ENCODE data around the gene MMP24OS.
"Not testable (repeated sequence)": the region's sequence is repeated elsewhere in the genome, so short reads cannot be mapped to it uniquely, and the experiment has no call there.

Gene MMP24OS

DNA sequence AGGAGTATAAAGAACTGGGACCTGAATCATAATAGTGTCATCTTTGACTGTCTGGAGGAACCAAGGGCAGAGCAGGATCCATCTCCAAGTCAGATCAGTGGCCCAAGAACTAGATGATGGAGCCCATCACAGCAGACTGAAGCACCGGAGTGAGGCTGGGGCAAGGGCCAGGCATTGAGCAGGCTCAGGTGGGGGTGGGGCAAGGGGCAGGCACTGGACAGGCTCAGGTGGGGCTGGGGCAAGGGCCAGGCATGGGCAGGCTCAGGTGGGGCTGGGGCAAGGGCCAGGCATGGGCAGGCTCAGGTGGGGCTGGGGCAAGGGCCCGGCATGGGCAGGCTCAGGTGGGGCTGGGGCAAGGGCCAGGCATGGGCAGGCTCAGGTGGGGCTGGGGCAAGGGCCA, 25.3 kb downstream of the MMP24OS start:
- FAIRE-seq; DNase-seq (ENCODE audit: low spot score): not testable (repeated sequence)

DNA sequence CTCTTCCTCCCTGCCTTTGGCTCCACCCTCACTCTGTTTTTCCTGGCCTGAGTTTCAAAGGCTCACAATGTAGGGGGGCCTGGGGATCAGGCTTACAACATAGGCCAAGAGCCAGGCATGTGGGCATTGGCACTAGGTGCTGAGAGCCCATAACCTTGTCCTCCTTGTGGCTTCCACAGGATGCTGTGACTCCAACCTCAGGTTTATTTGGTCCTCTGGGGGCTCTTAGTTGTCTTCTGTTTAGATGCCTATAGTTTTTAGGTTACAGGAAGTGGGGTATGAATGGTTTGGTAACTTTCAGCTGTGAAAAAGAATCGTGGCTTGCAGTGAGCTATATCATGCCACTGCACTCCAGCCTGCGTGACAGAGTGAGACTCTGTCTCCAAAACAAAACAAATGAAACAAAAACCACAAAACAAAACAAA, 25.9 kb downstream of the MMP24OS start:
- DNase-seq (ENCODE audit: low spot score), result no peak
- FAIRE-seq, result no peak

DNA sequence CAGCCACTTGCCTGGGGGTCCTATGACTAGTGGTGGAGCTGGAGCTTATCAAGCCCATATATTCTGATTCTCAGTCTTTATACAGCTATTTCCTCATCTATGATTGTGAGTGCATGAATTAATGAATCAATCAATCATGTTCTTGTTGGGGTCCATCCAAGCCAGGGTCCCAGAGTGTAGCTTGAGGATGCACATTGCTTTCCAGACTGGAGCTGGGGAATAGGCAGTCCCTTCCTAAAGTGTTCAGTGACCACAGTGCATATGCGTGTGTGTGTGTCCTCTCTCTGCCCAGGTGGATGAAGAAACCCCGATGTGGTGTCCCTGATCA, 26.3 kb downstream of the MMP24OS start:
- DNase-seq (ENCODE audit: low spot score) (no peak), FAIRE-seq (no peak)

DNA sequence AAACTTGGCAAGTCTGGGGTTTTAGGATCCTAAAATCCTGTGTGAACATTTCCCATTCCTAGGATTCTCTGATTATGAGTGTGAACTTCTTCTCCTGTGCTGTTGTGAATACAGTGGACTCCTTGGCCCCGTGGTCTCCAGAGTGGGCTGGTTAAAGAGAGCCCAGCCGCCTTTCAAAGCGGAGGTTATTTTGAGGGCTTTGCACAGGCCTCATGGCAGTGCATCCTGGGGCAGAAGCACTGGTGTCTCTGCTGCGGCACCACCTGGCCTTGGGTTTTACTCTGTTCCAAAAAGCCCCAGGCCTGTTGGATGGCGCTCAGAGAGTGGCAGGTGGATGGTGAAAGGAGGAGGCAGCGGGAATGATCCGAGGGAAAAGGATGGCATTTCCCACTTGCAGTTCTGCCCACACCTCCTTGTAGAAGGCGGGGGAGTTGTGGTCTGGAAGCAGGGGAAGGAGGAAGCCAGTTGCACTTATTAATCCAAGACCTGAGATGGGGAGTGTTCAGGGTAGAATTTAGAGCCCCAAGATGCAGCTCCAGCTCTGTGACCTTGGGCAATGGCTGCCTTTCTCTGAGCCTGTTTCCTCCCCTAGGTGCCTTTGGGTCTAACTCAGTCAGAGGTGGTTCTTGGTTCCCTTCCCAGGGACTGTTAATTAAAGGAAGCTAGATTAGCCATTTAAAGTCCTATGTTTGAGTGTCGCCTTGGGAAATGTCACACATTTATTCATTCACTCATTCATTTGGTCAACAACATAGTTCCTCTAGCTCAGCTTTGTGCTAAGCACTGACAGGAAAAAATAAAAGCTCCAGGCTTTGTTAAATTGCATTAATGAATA, 29.1 kb downstream of the MMP24OS start:
- FAIRE-seq, result no peak

DNA sequence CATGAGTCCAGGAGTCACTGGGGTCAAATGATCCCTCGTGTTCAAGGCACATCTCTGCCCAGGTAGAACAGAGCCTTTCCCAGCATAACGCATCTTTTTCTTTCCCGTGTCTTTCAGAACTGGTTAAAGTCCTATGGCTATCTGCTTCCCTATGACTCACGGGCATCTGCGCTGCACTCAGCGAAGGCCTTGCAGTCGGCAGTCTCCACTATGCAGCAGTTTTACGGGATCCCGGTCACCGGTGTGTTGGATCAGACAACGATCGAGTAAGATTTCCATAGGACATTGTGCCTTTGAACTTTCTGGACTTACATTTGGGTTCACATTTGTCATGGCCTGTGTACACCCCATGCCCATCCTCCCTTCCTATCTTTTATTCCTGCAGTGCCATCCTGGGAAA, 31.2 kb downstream of the MMP24OS start:
- DNase-seq (ENCODE audit: low spot score) (no peak), FAIRE-seq (no peak)

More for the DNA sequence above, 29.1 kb downstream of the MMP24OS start:
- no peak for DNase-seq (ENCODE audit: low spot score)

DNA sequence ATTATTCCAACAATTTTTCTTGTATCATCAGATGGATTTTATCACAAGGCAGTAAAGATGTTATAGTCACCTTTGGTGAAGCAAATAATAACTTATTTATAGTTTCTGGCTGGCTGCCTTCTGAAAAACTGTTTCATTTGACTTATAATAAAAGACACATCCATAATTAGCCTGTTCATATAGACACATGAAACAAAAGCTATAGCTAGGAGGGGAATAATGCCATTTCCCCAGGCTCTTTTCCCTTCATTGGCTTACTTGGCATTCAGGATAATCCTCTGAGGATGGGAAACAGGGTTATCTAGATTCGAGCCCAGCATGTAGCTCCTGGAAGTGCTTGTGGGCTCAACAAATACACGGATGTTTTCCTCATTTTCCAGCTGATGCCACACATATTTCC, 33.9 kb downstream of the MMP24OS start:
- DNase-seq (ENCODE audit: low spot score), result no peak

DNA sequence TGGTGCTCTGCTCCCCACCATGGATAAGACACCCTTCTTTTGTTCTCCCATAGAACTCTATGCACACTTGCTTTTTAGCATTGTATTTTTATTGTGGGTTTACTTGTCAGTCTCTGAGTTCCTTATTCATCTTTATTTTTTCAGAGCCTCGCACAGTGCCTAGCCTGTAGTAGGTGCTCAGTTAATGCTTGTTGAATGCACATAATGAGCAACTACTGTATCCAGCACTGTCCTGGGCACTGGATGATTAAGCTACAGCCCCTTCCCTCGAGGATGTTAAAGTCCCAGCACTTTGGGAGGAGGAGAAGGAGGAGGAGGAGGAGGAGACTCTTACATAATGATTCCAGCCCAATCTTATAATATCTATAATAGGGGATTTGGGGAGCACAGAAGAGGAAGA, 34.6 kb downstream of the MMP24OS start:
- DNase-seq (ENCODE audit: low spot score) (no peak), FAIRE-seq (no peak)

More for the DNA sequence above, 33.9 kb downstream of the MMP24OS start:
- no peak for FAIRE-seq

DNA sequence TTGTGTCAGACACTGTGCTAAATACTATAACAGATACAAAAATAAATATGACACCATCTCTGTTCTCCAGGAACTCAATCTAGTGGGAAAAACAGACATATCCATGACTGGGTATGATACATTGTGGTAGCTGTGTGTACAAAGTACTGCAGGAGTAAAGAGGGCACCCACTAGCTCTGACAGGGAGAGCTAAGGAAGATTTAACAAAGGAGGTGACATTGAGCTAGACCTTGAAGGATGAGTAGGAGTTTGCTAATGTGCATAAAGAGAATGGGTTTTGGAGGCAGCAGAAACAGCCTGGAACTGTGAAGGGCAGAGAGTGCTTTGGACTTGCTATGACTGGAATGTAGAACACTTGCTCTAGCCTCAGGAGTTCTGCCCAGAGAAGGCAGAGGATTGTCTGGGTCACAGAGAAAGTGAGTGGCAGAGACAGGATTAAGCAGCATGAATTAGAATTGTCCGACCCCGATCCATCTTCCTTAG, 37.1 kb downstream of the MMP24OS start:
- no peak for FAIRE-seq

DNA sequence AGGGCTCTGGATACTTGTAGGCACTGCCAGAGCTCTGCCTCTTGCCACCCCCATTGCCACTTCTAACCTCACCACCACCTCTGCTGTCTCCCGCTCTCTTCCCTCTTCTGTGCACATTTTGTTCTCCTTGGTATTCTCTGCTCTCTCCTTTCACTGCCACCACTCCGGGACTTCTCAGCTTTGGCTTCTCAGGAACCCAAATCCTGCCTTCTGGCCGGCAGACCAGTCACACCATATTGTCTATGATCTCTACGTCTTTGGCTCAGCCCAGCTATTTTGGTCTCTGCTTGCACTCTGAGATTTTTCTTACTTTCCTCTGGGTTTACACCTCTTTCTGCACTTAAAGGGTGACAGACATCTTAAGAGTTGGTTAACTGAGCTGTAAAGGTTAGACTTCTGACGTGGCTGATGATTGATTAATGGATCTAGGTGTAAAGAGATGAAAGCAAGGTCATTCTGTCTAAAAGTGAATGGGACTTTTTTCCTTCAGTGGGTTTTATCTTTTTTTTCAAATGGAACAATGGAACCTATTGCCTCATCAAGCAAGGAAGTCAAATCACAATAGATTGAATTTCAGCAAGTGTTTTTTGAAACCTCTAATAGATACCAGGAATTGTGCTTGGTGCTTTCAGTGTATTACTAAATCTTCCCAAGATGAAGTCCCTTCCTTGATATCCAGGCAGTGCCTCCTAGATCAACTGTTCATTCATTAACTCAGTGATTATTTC, 37.7 kb downstream of the MMP24OS start:
- no peak for FAIRE-seq
- DNase-seq (ENCODE audit: low spot score), result no peak

More for the DNA sequence above, 37.1 kb downstream of the MMP24OS start:
- peak; percentile 10 for DNase-seq (ENCODE audit: low spot score)

DNA sequence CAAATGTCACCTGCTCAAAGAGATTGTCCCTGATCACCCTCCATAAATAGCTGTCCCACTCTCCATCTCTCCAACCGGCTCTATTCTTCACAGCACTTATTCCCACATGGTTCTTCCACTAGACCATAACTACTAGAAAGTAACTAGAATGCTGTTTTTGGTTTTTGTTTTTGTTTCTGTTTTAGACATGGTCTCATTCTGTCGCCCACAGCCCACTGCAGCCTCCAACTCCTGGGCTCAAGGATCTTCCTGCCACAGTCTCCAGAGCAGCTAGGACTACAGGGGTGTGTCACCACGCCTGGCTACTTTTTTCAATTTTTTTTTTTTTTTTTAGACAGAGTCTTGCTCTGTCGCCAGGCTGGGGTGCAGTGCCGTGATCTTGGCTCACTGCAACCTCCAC, 39.2 kb downstream of the MMP24OS start:
- no peak for DNase-seq (ENCODE audit: low spot score)
- no peak for FAIRE-seq

DNA sequence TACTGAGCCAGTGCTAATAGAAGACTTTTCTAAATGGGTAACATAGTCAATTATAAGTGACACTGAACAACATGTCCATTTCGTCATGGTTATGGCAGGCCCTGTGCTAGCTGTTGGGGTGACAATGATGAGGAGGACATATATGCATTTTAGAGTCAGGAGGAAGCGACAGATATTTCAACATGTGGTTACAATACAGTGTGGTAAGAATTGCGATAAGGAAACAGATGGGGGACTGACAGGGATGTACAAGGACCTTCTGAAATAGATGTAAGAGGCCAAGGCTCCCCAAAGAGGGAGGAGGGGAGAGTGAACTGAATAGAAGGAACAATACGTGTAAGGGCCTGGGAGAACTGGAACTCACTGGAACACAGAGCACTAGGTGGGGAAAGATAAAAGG, 39.8 kb downstream of the MMP24OS start:
- DNase-seq (ENCODE audit: low spot score), result no peak
- no peak for FAIRE-seq

DNA sequence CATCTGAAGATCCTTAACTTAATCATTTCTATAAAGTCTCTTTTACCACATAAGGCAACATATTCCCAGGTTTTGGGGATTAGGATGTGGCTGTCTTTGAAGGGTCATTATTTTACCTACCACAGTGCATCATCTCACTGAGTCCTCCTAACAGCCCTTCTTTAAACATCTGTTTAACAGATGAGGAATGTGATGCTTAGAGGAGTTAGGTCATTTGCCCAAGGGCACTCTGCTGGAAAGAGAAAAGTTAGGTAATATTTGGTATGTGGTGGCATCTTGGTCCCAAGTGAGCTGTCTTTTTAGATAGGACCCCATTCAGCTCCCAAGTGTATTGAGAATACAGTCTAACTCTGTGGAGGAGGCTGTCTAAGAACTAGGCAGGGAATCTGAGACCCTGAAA, 40.4 kb downstream of the MMP24OS start:
- no peak for FAIRE-seq
- no peak for DNase-seq (ENCODE audit: low spot score)

DNA sequence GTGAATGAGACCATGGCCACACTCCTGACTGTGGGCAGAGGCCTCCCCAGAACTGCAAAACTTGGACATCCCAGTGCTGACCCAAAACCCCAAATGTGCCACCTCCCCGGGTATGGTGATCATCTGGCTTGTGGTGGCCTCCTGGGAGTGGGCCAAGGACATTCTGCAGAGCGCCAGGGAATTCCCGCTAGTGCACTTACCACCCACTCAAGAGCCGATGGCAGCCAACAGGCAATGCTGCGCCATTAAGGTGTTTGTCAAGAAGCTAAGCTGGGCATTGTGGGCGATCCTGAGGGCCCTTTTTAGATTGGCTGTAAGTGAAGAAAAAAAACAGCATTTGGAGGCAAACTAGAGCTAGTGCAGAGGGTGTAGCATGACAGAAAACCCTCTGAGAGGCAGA, 42.0 kb downstream of the MMP24OS start:
- no peak for FAIRE-seq
- no peak for DNase-seq (ENCODE audit: low spot score)

DNA sequence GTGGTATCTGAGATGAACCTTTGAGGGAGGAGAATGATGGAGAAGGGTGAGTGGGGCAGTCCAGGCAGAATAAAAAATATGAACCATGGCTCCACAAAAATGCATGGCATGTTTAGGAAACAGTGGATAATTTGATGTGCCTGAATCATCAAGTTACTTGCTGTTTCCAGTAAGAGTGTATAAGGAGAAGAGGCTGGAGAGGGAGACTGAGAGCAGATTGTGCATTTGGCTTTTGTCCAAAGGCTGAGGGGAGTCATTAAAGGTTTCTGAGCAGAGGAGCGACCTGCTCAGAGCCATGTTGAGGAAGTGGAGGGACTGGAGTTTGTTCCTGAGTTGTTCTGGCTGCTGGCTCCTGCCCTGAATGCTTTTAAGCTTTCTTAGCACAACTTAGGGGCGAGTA, 45.3 kb downstream of the MMP24OS start:
- DNase-seq (ENCODE audit: low spot score), result peak; percentile 72
- no peak for FAIRE-seq

DNA sequence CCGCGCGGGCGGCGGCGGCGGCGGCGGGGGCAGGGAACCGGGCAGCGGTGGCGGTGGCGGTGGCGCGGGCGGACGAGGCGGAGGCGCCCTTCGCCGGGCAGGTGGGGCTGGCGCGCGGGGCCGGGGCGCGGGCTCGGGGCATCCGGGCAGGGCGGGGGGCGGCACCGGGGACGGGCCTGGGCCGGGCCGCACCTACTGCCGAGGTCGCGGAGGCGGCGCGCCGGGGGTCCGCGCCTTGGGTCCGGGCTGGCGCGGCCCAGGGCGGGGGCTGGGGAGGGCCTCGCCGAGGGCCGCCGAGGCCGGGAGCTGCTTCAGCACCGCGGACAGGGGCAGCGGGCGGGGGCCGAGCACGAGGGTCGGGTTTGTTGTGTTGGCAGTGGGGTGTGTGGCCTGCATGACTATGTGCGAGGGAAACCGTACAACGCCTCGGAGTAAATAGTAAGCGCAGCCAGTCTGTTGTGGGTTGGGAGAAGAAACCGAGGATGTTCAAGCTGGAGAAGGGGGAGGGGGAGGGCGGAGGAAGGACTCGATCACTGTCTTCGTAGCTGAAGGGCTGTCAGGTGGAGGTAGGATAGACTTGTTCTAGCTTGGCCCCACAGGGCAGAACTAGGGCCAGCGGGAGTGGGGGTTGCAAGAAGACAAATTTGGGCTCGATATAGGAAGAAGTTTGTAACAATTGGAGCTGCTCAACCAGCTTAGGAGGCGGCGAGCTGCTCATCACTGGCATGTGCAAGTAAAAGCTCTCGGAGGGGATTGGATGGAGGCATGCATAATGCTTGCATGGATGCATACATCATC, 50.8 kb downstream of the MMP24OS start:
- DNase-seq (ENCODE audit: low spot score) (no peak), FAIRE-seq (no peak)
